CD4-positive, CD25-positive, alpha-beta regulatory T cell (primary cell): ENCODE results near the gene GPR35. TPM values are rescaled to one million over a fixed set of nuclear protein-coding genes. Genes with fewer than 3 reads are reported as not detected.

Source experiments
- ATAC-seq, 2 donors: fragments of 150-1000 bp; cut with Tn5 transposase; one replicate each; pipeline ENCODE4 v1.10.0; 2021; ENCODE audit warnings: low read depth in 2 of 2, moderate number of reproducible peaks in 2 of 2, moderate library complexity in 1 of 2
- DNase-seq, 3 donors: peaks; one replicate each; pipeline versions ENCODE4 v3.0.0 to v3.0.0-alpha.2; 2012 to 2022; ENCODE audit warnings: mixed read lengths in 1 of 3
- H3K27ac ChIP-seq: one replicate; pipeline ENCODE4 v1.7.0; 2013; ENCODE audit warnings: mild to moderate bottlenecking, low read length; ENCODE audit not compliant: insufficient read depth, poor library complexity, severe bottlenecking
- H3K27me3 ChIP-seq: one replicate; pipeline ENCODE4 v1.7.0; 2013; ENCODE audit warnings: low read length; ENCODE audit not compliant: control insufficient read depth, insufficient read depth
- H3K36me3 ChIP-seq: one replicate; pipeline ENCODE4 v1.7.0; 2013; ENCODE audit warnings: mild to moderate bottlenecking, low read length, moderate library complexity; ENCODE audit not compliant: control insufficient read depth, insufficient read depth
- H3K4me1 ChIP-seq: 2 replicates; pipeline ENCODE4 v1.7.0; 2013; ENCODE audit warnings: mild to moderate bottlenecking, low read length; ENCODE audit not compliant: insufficient read depth, control insufficient read depth, poor library complexity, severe bottlenecking
- H3K4me3 ChIP-seq: one replicate; pipeline ENCODE4 v1.7.0; 2013; ENCODE audit warnings: low read depth, mild to moderate bottlenecking, low read length, moderate library complexity
- H3K9me3 ChIP-seq, 2 experiments: 1 replicate in 1 of 2; 2 replicates in 1 of 2; pipeline ENCODE4 v1.7.0; 2013; ENCODE audit warnings: low read length in 2 of 2, mild to moderate bottlenecking in 1 of 2, moderate library complexity in 1 of 2; ENCODE audit not compliant: control insufficient read depth in 2 of 2
- H3K27ac Mint-ChIP-seq, 3 donors: one replicate each; pipeline ENCODE4 v1.8.0; 2020 to 2022; ENCODE audit warnings: mild to moderate bottlenecking in 3 of 3, mixed read lengths in 3 of 3, moderate library complexity in 2 of 3
- H3K27me3 Mint-ChIP-seq: one replicate; pipeline ENCODE4 v1.8.0; 2022; ENCODE audit warnings: mild to moderate bottlenecking, mixed read lengths
- H3K36me3 Mint-ChIP-seq: one replicate; pipeline ENCODE4 v1.8.0; 2020; ENCODE audit warnings: mixed read lengths
- H3K4me1 Mint-ChIP-seq, 4 donors: one replicate each; pipeline ENCODE4 v1.8.0; 2020 to 2022; ENCODE audit warnings: mixed read lengths in 4 of 4, mild to moderate bottlenecking in 1 of 4
- H3K4me3 Mint-ChIP-seq, 4 donors: one replicate each; pipeline ENCODE4 v1.8.0; 2020 to 2022; ENCODE audit warnings: mild to moderate bottlenecking in 4 of 4, mixed read lengths in 4 of 4, moderate library complexity in 3 of 4
- H3K9me3 Mint-ChIP-seq, 7 donors: one replicate each; pipeline ENCODE4 v1.8.0; 2020 to 2022; ENCODE audit warnings: mixed read lengths in 7 of 7, mild to moderate bottlenecking in 3 of 7, moderate library complexity in 2 of 7
- polyA plus RNA-seq, 4 donors: library from polyadenylated mRNA; unstranded; fragments of 300-500 nt; fragmentation: Illumina TruSeq; gene quantifications; one replicate each; pipeline ENCODE4 v1.2.3, GENCODE V29; 2021
- total RNA-seq: library from RNA; stranded (reverse); gene quantifications from one replicate; pipeline ENCODE4 v1.2.3, GENCODE V29; 2022

The GPR35 gene
- total and polyA plus RNA-seq, 5 donors from 2014 or later, result 0.24 to 11.0 (median 0.56) TPM

GRCh38 chr2:240579771-240580614 is 45.3 kb upstream of the GPR35 start:
- peak overlapping the region; percentile 90 to 91 (median 91) for H3K27ac Mint-ChIP-seq
- no peak overlapping the region for H3K4me3 ChIP-seq
- H3K4me1 Mint-ChIP-seq, result peaks cover 14 to 41% (median 21%) of the 10 kb centered on the region in 4 donors
- no peaks in the 10 kb centered on the region for H3K27me3 ChIP-seq
- no peaks in the 10 kb centered on the region for H3K9me3 ChIP-seq
- peak overlapping the region; percentile 44 to 90 (median 68) for H3K4me3 Mint-ChIP-seq
- H3K9me3 Mint-ChIP-seq, result no peaks in the 10 kb centered on the region
- DNase-seq (peak; percentile 73 to 89 (median 80)), ATAC-seq (peak; percentile 90 to 92)
- peaks cover 25% of the 10 kb centered on the region for H3K36me3 ChIP-seq
- H3K36me3 Mint-ChIP-seq, result peaks cover 25% of the 10 kb centered on the region
- H3K4me1 ChIP-seq, result peaks cover 34% of the 10 kb centered on the region
- H3K27ac ChIP-seq, result peak overlapping the region; percentile 58
- H3K27me3 Mint-ChIP-seq, result no peaks in the 10 kb centered on the region

DNA sequence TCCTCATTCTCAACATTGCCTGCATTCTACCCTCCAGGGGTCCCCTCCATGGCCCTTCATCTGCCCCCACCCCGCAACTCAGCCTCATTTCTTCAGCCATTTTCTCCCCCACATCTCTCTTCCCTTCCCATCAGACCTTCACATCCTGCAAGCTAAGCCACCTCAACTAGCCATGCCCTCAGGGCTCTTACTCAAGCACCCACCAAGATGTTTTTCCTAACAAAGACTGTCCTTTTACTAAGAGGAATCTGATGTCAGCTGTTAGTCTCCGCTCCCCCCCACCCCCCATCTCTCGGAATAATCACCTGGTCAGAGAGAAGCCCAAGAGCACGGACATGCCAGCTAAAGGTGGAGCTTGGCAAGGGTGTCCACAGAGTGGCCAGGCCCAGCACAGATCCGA is 43.5 kb upstream of the GPR35 start:
- Histone ChIP-seq H3K27ac (no peak overlapping the region), H3K36me3 (peaks cover 11% of the 10 kb centered on the region), H3K4me3 (no peak overlapping the region), H3K9me3 (no peaks in the 10 kb centered on the region), H3K4me1 (peaks cover 44% of the 10 kb centered on the region), H3K27me3 (no peaks in the 10 kb centered on the region)
- H3K4me1 Mint-ChIP-seq, result peaks cover 14 to 53% (median 25%) of the 10 kb centered on the region in 4 donors
- H3K9me3 Mint-ChIP-seq, result no peaks in the 10 kb centered on the region
- H3K4me3 Mint-ChIP-seq, result peak overlapping the region in 2 of 4 donors; percentile 51 to 65
- H3K27me3 Mint-ChIP-seq, result no peaks in the 10 kb centered on the region
- peak overlapping the region in 1 of 3 donors; percentile 49 for H3K27ac Mint-ChIP-seq
- ATAC-seq, result no peak
- H3K36me3 Mint-ChIP-seq, result peaks cover 25% of the 10 kb centered on the region
- no peak for DNase-seq

DNA sequence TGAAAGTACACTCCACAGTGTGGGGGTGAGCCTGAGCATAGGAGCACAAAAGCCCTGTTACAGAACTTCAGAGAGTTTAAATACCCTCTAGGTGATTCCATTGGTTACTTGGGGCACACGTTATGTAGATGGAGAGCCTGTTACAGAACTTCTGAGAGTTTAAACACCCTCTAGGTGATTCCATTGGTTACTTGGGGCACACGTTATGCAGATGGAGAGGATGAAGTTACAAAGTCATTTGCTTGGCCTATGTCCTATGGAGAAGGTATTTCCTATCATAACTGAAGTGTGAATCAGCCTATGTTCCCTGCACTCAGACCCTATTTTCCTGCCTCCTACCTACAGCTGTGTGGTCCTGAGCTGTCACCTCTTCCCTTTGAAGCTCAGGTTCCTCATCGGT is 42.5 kb upstream of the GPR35 start:
- no peak for DNase-seq
- Mint-ChIP-seq H3K27ac (peak overlapping the region in 2 of 3 donors; percentile 38 to 49), H3K4me1 (peaks cover 14 to 60% (median 28%) of the 10 kb centered on the region in 4 donors), H3K4me3 (peak overlapping the region in 2 of 4 donors; percentile 51 to 65), H3K36me3 (peaks cover 25% of the 10 kb centered on the region), H3K27me3 (no peaks in the 10 kb centered on the region), H3K9me3 (no peaks in the 10 kb centered on the region)
- no peak for ATAC-seq
- H3K27me3 ChIP-seq, result no peaks in the 10 kb centered on the region
- no peaks in the 10 kb centered on the region for H3K9me3 ChIP-seq
- no peak overlapping the region for H3K4me3 ChIP-seq
- H3K36me3 ChIP-seq, result peaks cover 5% of the 10 kb centered on the region
- H3K4me1 ChIP-seq, result peaks cover 52% of the 10 kb centered on the region
- H3K27ac ChIP-seq, result no peak overlapping the region

DNA sequence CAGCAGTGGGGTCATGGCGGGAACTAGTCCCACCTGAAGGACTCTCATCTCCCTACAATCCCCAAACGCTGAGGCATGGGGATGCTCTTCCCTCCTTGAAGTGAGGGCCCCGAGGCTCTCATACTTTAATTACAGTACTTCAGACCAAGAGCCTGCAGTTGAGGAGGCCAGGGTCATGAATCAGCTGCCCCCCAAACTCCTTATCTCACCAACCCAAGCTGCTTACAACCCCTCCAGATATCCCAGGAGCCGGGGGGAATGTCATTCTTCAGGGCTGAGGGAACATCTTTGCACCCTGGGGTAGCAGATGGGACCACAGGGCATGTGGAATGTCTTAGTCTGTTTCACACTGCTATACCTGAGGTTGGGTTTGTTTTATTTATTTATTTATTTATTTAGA is 41.5 kb upstream of the GPR35 start:
- H3K27ac Mint-ChIP-seq, result no peak overlapping the region
- H3K36me3 Mint-ChIP-seq, result peaks cover 25% of the 10 kb centered on the region
- ATAC-seq (no peak), DNase-seq (no peak)
- no peaks in the 10 kb centered on the region for H3K9me3 Mint-ChIP-seq
- H3K27me3 Mint-ChIP-seq, result no peaks in the 10 kb centered on the region
- H3K27me3 ChIP-seq, result no peaks in the 10 kb centered on the region
- no peak overlapping the region for H3K4me3 ChIP-seq
- H3K4me1 ChIP-seq, result peaks cover 55% of the 10 kb centered on the region
- no peaks in the 10 kb centered on the region for H3K9me3 ChIP-seq
- peaks cover 5% of the 10 kb centered on the region for H3K36me3 ChIP-seq
- H3K27ac ChIP-seq, result no peak overlapping the region
- H3K4me1 Mint-ChIP-seq, result peaks cover 14 to 68% (median 38%) of the 10 kb centered on the region in 4 donors
- peak overlapping the region in 2 of 4 donors; percentile 65 to 81 for H3K4me3 Mint-ChIP-seq

DNA sequence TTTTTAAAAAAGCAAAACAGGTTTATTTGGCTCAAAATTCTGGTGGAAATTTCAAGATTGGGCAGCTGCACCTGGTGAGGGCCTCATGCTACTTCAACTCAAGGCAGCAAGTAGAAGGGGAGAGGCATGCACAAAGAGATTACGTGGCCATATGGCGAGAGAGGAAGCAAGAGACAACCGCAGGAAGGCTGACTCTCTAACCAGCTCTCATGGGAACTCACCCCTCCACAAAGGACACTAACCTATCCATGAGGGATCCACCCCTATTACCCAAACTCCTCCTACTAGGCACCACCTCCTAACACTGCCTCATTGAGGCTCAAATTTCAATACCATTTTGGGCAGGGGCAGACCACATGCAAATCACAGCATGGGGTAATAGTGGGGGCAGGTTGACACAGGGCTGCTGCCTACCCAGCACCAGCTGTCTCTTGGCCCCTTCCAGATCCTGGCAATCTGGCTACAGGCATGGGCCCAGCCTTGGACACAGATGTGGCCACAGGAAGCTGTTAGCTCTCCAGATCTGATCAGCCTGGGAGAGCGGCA is 40.7 kb upstream of the GPR35 start:
- Mint-ChIP-seq H3K9me3 (no peaks in the 10 kb centered on the region), H3K4me1 (peaks cover 12 to 66% (median 39%) of the 10 kb centered on the region in 4 donors), H3K27ac (peak overlapping the region in 1 of 3 donors; percentile 55), H3K4me3 (peak overlapping the region; percentile 56 to 94 (median 82)), H3K36me3 (peaks cover 25% of the 10 kb centered on the region), H3K27me3 (no peaks in the 10 kb centered on the region)
- Histone ChIP-seq H3K9me3 (no peaks in the 10 kb centered on the region), H3K27me3 (no peaks in the 10 kb centered on the region), H3K4me1 (peaks cover 49% of the 10 kb centered on the region), H3K36me3 (peaks cover 8% of the 10 kb centered on the region), H3K4me3 (no peak overlapping the region), H3K27ac (no peak overlapping the region)
- ATAC-seq (no peak), DNase-seq (peak in 1 of 3 donors; percentile 9)

- H3K4me1 Mint-ChIP-seq, result peaks cover 6 to 62% (median 33%) of the 10 kb centered on the region in 4 donors
- peaks cover 44% of the 10 kb centered on the region for H3K4me1 ChIP-seq
- H3K36me3 Mint-ChIP-seq, result peaks cover 21% of the 10 kb centered on the region
Measured at GRCh38 chr2:240585101-240585500, 40.2 kb upstream of the GPR35 start.

DNA sequence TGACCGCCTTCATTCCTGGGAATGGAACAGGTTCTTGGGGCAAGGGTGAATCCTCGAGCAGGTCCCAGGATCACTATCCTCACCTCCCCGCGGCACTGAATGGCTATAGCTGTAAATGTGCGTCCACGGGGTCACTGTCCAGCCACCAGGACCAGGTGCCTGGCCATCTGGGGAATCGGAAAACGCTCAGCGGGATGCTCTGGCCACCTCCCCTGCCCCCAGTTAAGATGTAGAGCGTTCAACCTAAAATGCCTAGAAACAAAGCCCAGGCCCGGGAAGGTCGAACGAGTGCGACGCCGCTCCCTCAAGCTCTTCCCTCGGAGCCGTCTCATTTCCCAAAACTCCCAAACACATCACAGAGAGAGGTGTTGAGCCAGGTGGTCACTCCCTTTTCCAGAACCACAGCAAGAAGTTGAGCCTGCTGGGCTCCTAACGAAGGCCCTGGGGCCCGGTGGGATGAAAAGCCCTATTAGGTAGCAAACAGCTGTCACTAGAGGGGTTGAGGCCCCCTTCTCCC is 39.5 kb upstream of the GPR35 start:
- H3K9me3 Mint-ChIP-seq, result no peaks in the 10 kb centered on the region
- H3K4me1 Mint-ChIP-seq, result peaks cover 4 to 59% (median 30%) of the 10 kb centered on the region in 4 donors
- H3K27ac Mint-ChIP-seq, result peak overlapping the region; percentile 96 to 98 (median 98)
- peaks cover 41% of the 10 kb centered on the region for H3K4me1 ChIP-seq
- H3K27ac ChIP-seq, result peak overlapping the region; percentile 94
- H3K36me3 ChIP-seq, result peaks cover 15% of the 10 kb centered on the region
- DNase-seq (no peak), ATAC-seq (no peak)
- H3K4me3 ChIP-seq, result peak overlapping the region; percentile 79
- H3K9me3 ChIP-seq, result no peaks in the 10 kb centered on the region
- peaks cover 14% of the 10 kb centered on the region for H3K36me3 Mint-ChIP-seq
- no peaks in the 10 kb centered on the region for H3K27me3 Mint-ChIP-seq
- no peaks in the 10 kb centered on the region for H3K27me3 ChIP-seq
- peak overlapping the region; percentile 93 to 100 (median 95) for H3K4me3 Mint-ChIP-seq

More at GRCh38 chr2:240585101-240585500, 40.2 kb upstream of the GPR35 start:
- H3K27me3 ChIP-seq, result no peaks in the 10 kb centered on the region
- DNase-seq (no peak), ATAC-seq (no peak)
- H3K4me3 Mint-ChIP-seq, result peak overlapping the region; percentile 56 to 96 (median 94)
- H3K27ac Mint-ChIP-seq, result no peak overlapping the region
- H3K27ac ChIP-seq, result no peak overlapping the region
- no peaks in the 10 kb centered on the region for H3K9me3 ChIP-seq
- peak overlapping the region; percentile 79 for H3K4me3 ChIP-seq
- no peaks in the 10 kb centered on the region for H3K9me3 Mint-ChIP-seq
- peaks cover 12% of the 10 kb centered on the region for H3K36me3 ChIP-seq
- no peaks in the 10 kb centered on the region for H3K27me3 Mint-ChIP-seq
